Measurements from ENCODE around the gene SH2D7. TPM values are rescaled to one million over a fixed set of nuclear protein-coding genes. Genes with fewer than 3 reads are reported as not detected.

The SH2D7 gene
- total RNA-seq, 1 experiment from 2014 or later = not detected

DNA sequence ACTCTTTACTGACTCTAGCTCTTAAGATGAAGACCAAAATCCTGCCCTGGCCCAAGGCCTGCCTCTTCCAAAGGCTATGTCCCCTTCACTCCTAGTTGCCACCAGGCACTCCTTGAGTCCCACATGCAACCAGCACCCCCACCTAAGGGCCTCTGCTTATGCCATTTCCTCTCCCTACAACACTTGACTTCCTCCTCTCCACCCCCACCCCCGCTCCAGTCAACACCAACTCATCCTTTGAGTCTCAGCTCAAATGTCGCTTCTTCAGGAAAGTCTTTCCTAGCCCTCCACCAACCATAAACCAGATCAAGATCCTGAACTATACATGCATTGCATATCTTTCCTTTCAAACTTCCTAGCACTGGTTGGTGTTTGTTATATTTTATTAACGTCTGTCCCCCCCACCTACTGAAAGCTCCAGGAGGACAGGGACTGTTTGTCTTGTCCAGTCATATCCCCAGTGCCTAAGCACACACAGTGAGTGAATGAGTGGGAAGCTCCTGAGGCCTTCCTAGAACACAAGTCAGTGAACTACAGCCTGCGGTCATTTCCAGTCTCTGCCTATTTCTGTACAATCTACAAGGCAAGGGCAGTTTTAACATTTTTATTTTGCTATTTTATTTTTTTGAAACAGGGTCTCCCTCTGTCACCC lies 22.2 kb upstream of the SH2D7 start:
- Histone ChIP-seq H2BK20ac (ENCODE audit: low read depth, low read length, poor library complexity, severe bottlenecking) (no peak overlapping the region), H4K8ac (replicated peaks; ENCODE audit: insufficient read length, low read depth, low read length) (no peak overlapping the region), H2BK12ac (ENCODE audit: insufficient read length, low read depth, low read length) (no peak overlapping the region), H3K27ac (ENCODE audit: insufficient read length, low read depth, low read length) (no peak overlapping the region), H3K79me2 (ENCODE audit: insufficient read depth, low read length) (no peaks in the 10 kb centered on the region; the same call in 1 of the 2 replicates), H2BK5ac (ENCODE audit: insufficient read length, low read length) (no peak overlapping the region), H3K56ac (ENCODE audit: insufficient read length, low read depth, low read length) (no peak overlapping the region), H3K18ac (ENCODE audit: insufficient read length, low read depth, low read length) (no peak overlapping the region), H3K4me2 (ENCODE audit: insufficient read depth, insufficient read length, low read length) (no peak overlapping the region), H3K79me1 (ENCODE audit: insufficient read depth, low read depth, low read length, poor library complexity, severe bottlenecking) (no peaks in the 10 kb centered on the region), H2AK5ac (ENCODE audit: insufficient read length, low read length) (no peak overlapping the region), H3K4me1 (ENCODE audit: insufficient read depth, low read length) (peaks cover 19% of the 10 kb centered on the region), H3T11ph (ENCODE audit: low read length) (no peak overlapping the region), H4K20me1 (ENCODE audit: control insufficient read depth, insufficient read depth, insufficient read length) (no peaks in the 10 kb centered on the region), H3K9ac (ENCODE audit: extremely low read depth, insufficient read length, low read length) (no peak overlapping the region), H2BK120ac (ENCODE audit: low read depth, low read length, poor library complexity, severe bottlenecking) (no peak overlapping the region), H3K4ac (ENCODE audit: low read depth, low read length) (no peak overlapping the region), H3K9me3 (ENCODE audit: control insufficient read depth, low read depth, low read length) (no peaks in the 10 kb centered on the region), H3K14ac (ENCODE audit: insufficient read depth, low read length) (0 out of 2 replicates have a peak overlapping the region, but pooled peaks have one; percentile 21), H4K5ac (ENCODE audit: insufficient read length, low read depth, low read length) (no peak overlapping the region), H4K91ac (ENCODE audit: insufficient read length, low read depth, low read length) (no peak overlapping the region), H3K23me2 (ENCODE audit: insufficient read length, low read depth, low read length, poor library complexity, severe bottlenecking) (no peaks in the 10 kb centered on the region), H2AFZ (ENCODE audit: low read length) (no peak overlapping the region), H2BK15ac (ENCODE audit: low read depth, low read length) (no peak overlapping the region), H3K27me3 (ENCODE audit: insufficient read depth, low read length) (no peaks in the 10 kb centered on the region), H3K23ac (ENCODE audit: insufficient read length, low read depth, low read length) (no peak overlapping the region)
- no peaks in the 10 kb centered on the region for H3K27me3 Mint-ChIP-seq (ENCODE audit: low read depth)
- peaks cover 40 to 67% of the 10 kb centered on the region in 2 experiments for H3K4me1 Mint-ChIP-seq
- H3K9me3 Mint-ChIP-seq = no peaks in the 10 kb centered on the region
- H3K36me3 Mint-ChIP-seq (ENCODE audit: insufficient read depth in 1 of 3, low read depth in 3 of 3) = peaks cover 0 to 4% (median 0%) of the 10 kb centered on the region in 3 experiments; a peak in 2 of 7 replicates
- peak overlapping the region in 1 of 3 experiments; percentile 71; a peak in 3 of 7 replicates for H3K27ac Mint-ChIP-seq
- TF ChIP-seq, protein P1, sequence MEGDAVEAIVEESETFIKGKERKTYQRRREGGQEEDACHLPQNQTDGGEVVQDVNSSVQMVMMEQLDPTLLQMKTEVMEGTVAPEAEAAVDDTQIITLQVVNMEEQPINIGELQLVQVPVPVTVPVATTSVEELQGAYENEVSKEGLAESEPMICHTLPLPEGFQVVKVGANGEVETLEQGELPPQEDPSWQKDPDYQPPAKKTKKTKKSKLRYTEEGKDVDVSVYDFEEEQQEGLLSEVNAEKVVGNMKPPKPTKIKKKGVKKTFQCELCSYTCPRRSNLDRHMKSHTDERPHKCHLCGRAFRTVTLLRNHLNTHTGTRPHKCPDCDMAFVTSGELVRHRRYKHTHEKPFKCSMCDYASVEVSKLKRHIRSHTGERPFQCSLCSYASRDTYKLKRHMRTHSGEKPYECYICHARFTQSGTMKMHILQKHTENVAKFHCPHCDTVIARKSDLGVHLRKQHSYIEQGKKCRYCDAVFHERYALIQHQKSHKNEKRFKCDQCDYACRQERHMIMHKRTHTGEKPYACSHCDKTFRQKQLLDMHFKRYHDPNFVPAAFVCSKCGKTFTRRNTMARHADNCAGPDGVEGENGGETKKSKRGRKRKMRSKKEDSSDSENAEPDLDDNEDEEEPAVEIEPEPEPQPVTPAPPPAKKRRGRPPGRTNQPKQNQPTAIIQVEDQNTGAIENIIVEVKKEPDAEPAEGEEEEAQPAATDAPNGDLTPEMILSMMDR (conservative IDR thresholded peaks at IDR 0.05) = no peak
- no peak for DNase-seq
- no CpG with 5 or more reads among the region's 4 CpGs for WGBS (ENCODE audit: extremely low coverage, insufficient read length, low lambda C conversion rate)
- peak overlapping the region in 1 of 2 experiments; percentile 12; a peak in 2 of 5 replicates for H3K4me3 Mint-ChIP-seq
